K562 (cell line): Measurements from ENCODE around the gene ISYNA1. TPM values are rescaled to one million over a fixed set of nuclear protein-coding genes. Genes with fewer than 3 reads are reported as not detected.

Source experiments
- ATAC-seq: fragments of 200-7000 bp; cut with Tn5 transposase; 3 replicates; pipeline ENCODE4 v1.9.1; 2020; ENCODE audit warnings: moderate library complexity
- BruUV-seq: library from RNA; stranded (reverse); fragments of 400-500 nt; replicated peaks from 2 replicates; lab custom pipeline; 2021; lab: Mats Ljungman, UMichigan
- CTCF ChIA-PET: fragments of 300-600 bp; formaldehyde crosslinking; extraction: SDS; loops from one replicate; lab custom pipeline; 2021; ENCODE audit warnings: low intra/inter-chr PET ratio; lab: Yijun Ruan, JAX
- POLR2A ChIA-PET: fragments of 300-600, 350-650 bp; sonication (Branson Sonifier 250); formaldehyde crosslinking; extraction: SDS; loops from one replicate; lab custom pipeline; 2021; ENCODE audit warnings: antibody characterized with exemption, inconsistent platforms; lab: Yijun Ruan, JAX
- DNase-seq, 4 experiments: peaks; one replicate each; pipeline versions ENCODE4 v3.0.0 to v3.0.0-alpha.2; 2011 to 2018; ENCODE audit warnings: low spot score in 3 of 4, mixed read lengths in 3 of 4; ENCODE audit errors: extremely low read depth in 1 of 4
- FAIRE-seq: peaks from 2 replicates; lab custom pipeline; 2011; peaks lifted over from hg19 to GRCh38; lab: Jason Lieb, UNC
- H2AFZ ChIP-seq: 2 replicates; pipeline ENCODE4 v1.6.0; 2011; ENCODE audit warnings: low read depth, low read length, control low read depth, inconsistent platforms
- H3K27ac ChIP-seq: fragments of 200-600 bp; 3 replicates; pipeline ENCODE4 v1.8.0; 2011; ENCODE audit warnings: low read depth, mild to moderate bottlenecking, control low read depth, inconsistent platforms, low read length, moderate library complexity, mixed read lengths; ENCODE audit errors: extremely low read depth
- H3K27me3 ChIP-seq, 2 experiments: fragments of 300-600 bp in 1 of 2; 2 replicates in 1 of 2; 3 replicates in 1 of 2; pipeline versions ENCODE4 v1.6.0 to v1.8.0; 2011; ENCODE audit warnings: inconsistent platforms in 2 of 2, low read length in 2 of 2, mild to moderate bottlenecking in 1 of 2, mixed read lengths in 1 of 2, moderate library complexity in 1 of 2; ENCODE audit not compliant: control insufficient read depth in 2 of 2, insufficient read depth in 2 of 2
- H3K36me3 ChIP-seq: fragments of 300-600 bp; 3 replicates; pipeline ENCODE4 v1.8.0; 2011; ENCODE audit warnings: mild to moderate bottlenecking, low read length, inconsistent platforms; ENCODE audit not compliant: control insufficient read depth, insufficient read depth
- H3K4me1 ChIP-seq, 2 experiments: fragments of 200-600 bp in 1 of 2; replicated peaks in 1 of 2; 2 replicates in 1 of 2; 3 replicates in 1 of 2; pipeline versions ENCODE4 v1.5.1 to v1.8.0; 2011; ENCODE audit warnings: inconsistent platforms in 2 of 2, low read length in 2 of 2, mild to moderate bottlenecking in 1 of 2, mixed read lengths in 1 of 2, moderate library complexity in 1 of 2; ENCODE audit not compliant: control insufficient read depth in 2 of 2, insufficient read depth in 2 of 2
- H3K4me2 ChIP-seq: 2 replicates; pipeline ENCODE4 v1.6.1; 2011; ENCODE audit warnings: low read length, control low read depth, inconsistent platforms, mixed read lengths; ENCODE audit not compliant: insufficient read depth
- H3K4me3 ChIP-seq: fragments of 200-600 bp; sonication (generic), shearing (Covaris generic); 2 replicates; pipeline ENCODE4 v1.5.1; 2016; ENCODE audit warnings: control low read depth, inconsistent platforms
- H3K79me2 ChIP-seq: fragments of 200-600 bp; 3 replicates; pipeline ENCODE4 v1.8.0; 2011; ENCODE audit warnings: low read length, inconsistent platforms; ENCODE audit not compliant: control insufficient read depth, insufficient read depth
- H3K9ac ChIP-seq, 2 experiments: 2 replicates each; pipeline versions ENCODE4 v1.6.0 to v1.6.1; 2011; ENCODE audit warnings: low read depth in 2 of 2, low read length in 2 of 2, control low read depth in 1 of 2, inconsistent platforms in 1 of 2, mild to moderate bottlenecking in 1 of 2, mixed read lengths in 1 of 2; ENCODE audit not compliant: insufficient read depth in 1 of 2
- H3K9me1 ChIP-seq: one replicate; pipeline ENCODE4 v1.6.0; 2011; ENCODE audit warnings: inconsistent platforms, mild to moderate bottlenecking, low read length, moderate library complexity; ENCODE audit not compliant: control insufficient read depth, insufficient read depth
- H3K9me3 ChIP-seq: replicated peaks from 2 replicates; pipeline ENCODE4 v1.5.1; 2011; ENCODE audit warnings: low read depth, low read length, inconsistent platforms; ENCODE audit not compliant: control insufficient read depth, insufficient read depth
- H4K20me1 ChIP-seq: replicated peaks from 2 replicates; pipeline ENCODE4 v1.6.1; 2011; ENCODE audit warnings: low read length, inconsistent platforms, mixed read lengths; ENCODE audit not compliant: control insufficient read depth, insufficient read depth
- CREB5 ChIP-seq: fragments of 250-450 bp; sonication (Bioruptor Pico); IDR thresholded peaks from 2 replicates; pipeline ENCODE4 v1.5.0; 2020; ENCODE audit warnings: mild to moderate bottlenecking
- GTF2B ChIP-seq: IDR thresholded peaks from 2 replicates; pipeline ENCODE4 v1.6.1; 2011; ENCODE audit not compliant: insufficient read length; ENCODE audit errors: extremely low read depth
- HDAC1 ChIP-seq, 2 experiments: fragments of 450-650 bp; IDR thresholded peaks; 2 replicates each; pipeline ENCODE4 v1.6.1; 2016 to 2017; ENCODE audit warnings: inconsistent platforms in 1 of 2, mild to moderate bottlenecking in 1 of 2, moderate library complexity in 1 of 2
- MEIS2 ChIP-seq: fragments of 450-650 bp; IDR thresholded peaks from 2 replicates; pipeline ENCODE4 v1.6.1; 2014; ENCODE audit warnings: mild to moderate bottlenecking; ENCODE audit not compliant: partially characterized antibody
- PHF20 ChIP-seq: fragments of 450-650 bp; IDR thresholded peaks from 2 replicates; pipeline ENCODE4 v1.6.1; 2018; ENCODE audit not compliant: partially characterized antibody
- RBFOX2 ChIP-seq: fragments of 200-400 bp; formaldehyde crosslinking; IDR thresholded peaks from 2 replicates; pipeline ENCODE4 v1.6.1; 2017; ENCODE audit warnings: low read depth, mild to moderate bottlenecking, low read length, moderate library complexity
- TAF1 ChIP-seq: IDR thresholded peaks from 2 replicates; pipeline ENCODE4 v1.6.1; 2011; ENCODE audit warnings: mild to moderate bottlenecking, low read length, moderate library complexity; ENCODE audit not compliant: insufficient read depth, control insufficient read depth, severe bottlenecking; ENCODE audit errors: extremely low read depth
- TEAD4 ChIP-seq, 2 experiments: sonication (generic) in 1 of 2; formaldehyde crosslinking in 1 of 2; IDR thresholded peaks; 2 replicates each; pipeline versions ENCODE4 v1.6.1 to v1.8.0; 2012 to 2022; ENCODE audit warnings: borderline replicate concordance in 1 of 2, inconsistent platforms in 1 of 2, low read length in 1 of 2, mild to moderate bottlenecking in 1 of 2, missing genetic modification reagents in 1 of 2
- YBX1 ChIP-seq: fragments of 450-650 bp; IDR thresholded peaks from 2 replicates; pipeline ENCODE4 v1.7.1; 2016; ENCODE audit warnings: mild to moderate bottlenecking
- ZBTB33 ChIP-seq: sonication (generic); formaldehyde crosslinking; IDR thresholded peaks from 2 replicates; pipeline ENCODE4 v1.8.1; 2023; ENCODE audit warnings: mild to moderate bottlenecking, missing genetic modification reagents
- ZNF717 ChIP-seq: fragments of 250-450 bp; sonication (Bioruptor Pico); IDR thresholded peaks from 2 replicates; pipeline ENCODE4 v1.5.0; 2021
- WGBS: fragments of 100-300 bp; shearing (Covaris generic); methylation state at CpG from one replicate; pipeline ENCODE4 v1.1.6; 2016; ENCODE audit warnings: low coverage, mixed read lengths; ENCODE audit not compliant: insufficient coverage; ENCODE audit errors: missing lambda C conversion rate; 5-methylcytosine and 5-hydroxymethylcytosine counted together
- in situ Hi-C: fragments of 300-500 bp; cut with MboI; formaldehyde crosslinking; loops from 4 replicates; pipeline ENCODE4 v1.15.0; 2018; ENCODE audit warnings: inconsistent platforms, mixed read lengths
- intact Hi-C: fragments of 100-400 bp; cut with micrococcal nuclease; formaldehyde crosslinking; loops from 2 replicates; pipeline ENCODE4 v1.14.2; 2022
- polyA plus RNA-seq, 8 experiments: library from polyadenylated mRNA; depleted of rRNA in 4 of 8; stranded (reverse) in 5 of 8; unstranded in 3 of 8; fragments of >200 nt; fragmentation: Nextera tagmentation in 2 of 8; fragmentation: Illumina TruSeq in 1 of 8; extraction: Ambion mirVana in 2 of 8; extraction: Trizol in 1 of 8; gene quantifications; 2 replicates each; pipeline versions ENCODE4 v1.2.1 to v1.2.3, GENCODE V29; 2011 to 2014; ENCODE audit warnings: inconsistent platforms in 1 of 8, missing spikeins in 1 of 8
- total RNA-seq, 7 experiments: library from RNA; depleted of rRNA in 6 of 7; stranded (reverse); fragments of >200 nt in 6 of 7; fragmentation: Illumina TruSeq in 2 of 7; extraction: Trizol in 2 of 7; gene quantifications; 2 replicates each; pipeline versions ENCODE4 v1.2.1 to v1.2.3, GENCODE V29; 2011 to 2021; ENCODE audit warnings: low replicate concordance in 1 of 7
- TF ChIP-seq, protein P1 (sequence below), 2 experiments: IDR thresholded peaks; 2 replicates each; pipeline ENCODE4 v1.6.1; 2011; ENCODE audit warnings: borderline replicate concordance in 1 of 2, control low read depth in 1 of 2, low read depth in 1 of 2, low read length in 1 of 2, mild to moderate bottlenecking in 1 of 2, mixed read lengths in 1 of 2, moderate library complexity in 1 of 2; ENCODE audit not compliant: insufficient read depth in 1 of 2, insufficient read length in 1 of 2, poor library complexity in 1 of 2, severe bottlenecking in 1 of 2; ENCODE audit errors: extremely low read depth in 1 of 2

ISYNA1 gene
- total and polyA plus RNA-seq, 9 of the 15 experiments (the other 6 are each of a cell fraction or from before 2014, with no cell fraction given) = 21.8 to 460 (median 93.2) TPM

GRCh38 chr19:18419699-18420460 lies 18.1 kb downstream of the ISYNA1 start:
- H3K4me1 ChIP-seq = peaks cover 47 to 96% of the 10 kb centered on the region in 2 experiments
- in situ Hi-C loops (loop anchor here (10.0 kb wide), 1 partner anchor 325 kb away; the partner anchor contains the start of gene MAST3), intact Hi-C loops (loop anchor here (5.0 kb wide), 1 partner anchor 218 kb away; the partner anchor contains the start of gene RAB3A)
- H3K36me3 ChIP-seq = peaks cover 31% of the 10 kb centered on the region; the same call in 2 of the 3 replicates
- peak overlapping the region; percentile 85 to 95 for H3K9ac ChIP-seq
- BruUV-seq = no TSS peak
- peaks cover 14% of the 10 kb centered on the region for H4K20me1 ChIP-seq
- POLR2A ChIA-PET = interaction anchor here (0.6 to 11.1 kb wide), 15 partner anchors 10 to 255 kb away, joined by 3 to 244 read pairs (median 4); partner anchors contain the start of genes GDF15 and JUND
- DNase-seq (peak; percentile 34 to 59 (median 54)), ATAC-seq (no peak), FAIRE-seq (no peak)
- H3K4me3 ChIP-seq = peak overlapping the region; percentile 60
- no peaks in the 10 kb centered on the region for H3K27me3 ChIP-seq
- H3K9me3 ChIP-seq = no peaks in the 10 kb centered on the region
- no peaks in the 10 kb centered on the region for H3K9me1 ChIP-seq
- H3K27ac ChIP-seq = peak overlapping the region; percentile 80
- H2AFZ ChIP-seq = no peak overlapping the region
- WGBS = 2% methylated on average over 50 of the region's 97 CpGs
- CTCF ChIA-PET = interaction anchor here (1.4 kb wide), 1 partner anchor 31 kb away, joined by 5 read pairs; no protein-coding TSS in a partner anchor
- peak overlapping the region; percentile 82 for H3K4me2 ChIP-seq
- peaks cover 71% of the 10 kb centered on the region for H3K79me2 ChIP-seq
- TF ChIP-seq ZBTB33 (CRISPR knock-in tag) = no peak
- TF ChIP-seq, protein P1, sequence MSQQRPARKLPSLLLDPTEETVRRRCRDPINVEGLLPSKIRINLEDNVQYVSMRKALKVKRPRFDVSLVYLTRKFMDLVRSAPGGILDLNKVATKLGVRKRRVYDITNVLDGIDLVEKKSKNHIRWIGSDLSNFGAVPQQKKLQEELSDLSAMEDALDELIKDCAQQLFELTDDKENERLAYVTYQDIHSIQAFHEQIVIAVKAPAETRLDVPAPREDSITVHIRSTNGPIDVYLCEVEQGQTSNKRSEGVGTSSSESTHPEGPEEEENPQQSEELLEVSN (IDR thresholded peaks at IDR 0.05; ENCODE audit: borderline replicate concordance in 1 of 2, extremely low read depth in 1 of 2, insufficient read depth in 1 of 2, insufficient read length in 1 of 2, low read depth in 1 of 2, low read length in 1 of 2, poor library complexity in 1 of 2, severe bottlenecking in 1 of 2) = peak; percentile 18 to 74
- no peak for TF ChIP-seq GTF2B
- no peak for TF ChIP-seq CREB5 (CRISPR knock-in tag)
- TF ChIP-seq HDAC1 (IDR thresholded peaks at IDR 0.05) = peak in 1 of 2 experiments; percentile 23; a peak in 1 of 4 replicates
- peak; percentile 72 for TF ChIP-seq RBFOX2
- no peak for TF ChIP-seq YBX1
- TF ChIP-seq MEIS2 = no peak
- peak; percentile 30 for TF ChIP-seq TAF1
- no peak for TF ChIP-seq PHF20
- TF ChIP-seq ZNF717 (CRISPR knock-in tag) = no peak
- no peak for TF ChIP-seq TEAD4 (IDR thresholded peaks at IDR 0.05; ENCODE audit: low read length)
- no peak for TF ChIP-seq TEAD4 (CRISPR knock-in tag; IDR thresholded peaks at IDR 0.05; ENCODE audit: borderline replicate concordance)
